Islet of Langerhans (tissue), 1 donor: ENCODE data around the gene PHF13.

Experiments used
- FAIRE-seq: peaks from one replicate; lab custom pipeline; 2011; peaks lifted over from hg19 to GRCh38; lab: Jason Lieb, UNC

PHF13 gene

DNA sequence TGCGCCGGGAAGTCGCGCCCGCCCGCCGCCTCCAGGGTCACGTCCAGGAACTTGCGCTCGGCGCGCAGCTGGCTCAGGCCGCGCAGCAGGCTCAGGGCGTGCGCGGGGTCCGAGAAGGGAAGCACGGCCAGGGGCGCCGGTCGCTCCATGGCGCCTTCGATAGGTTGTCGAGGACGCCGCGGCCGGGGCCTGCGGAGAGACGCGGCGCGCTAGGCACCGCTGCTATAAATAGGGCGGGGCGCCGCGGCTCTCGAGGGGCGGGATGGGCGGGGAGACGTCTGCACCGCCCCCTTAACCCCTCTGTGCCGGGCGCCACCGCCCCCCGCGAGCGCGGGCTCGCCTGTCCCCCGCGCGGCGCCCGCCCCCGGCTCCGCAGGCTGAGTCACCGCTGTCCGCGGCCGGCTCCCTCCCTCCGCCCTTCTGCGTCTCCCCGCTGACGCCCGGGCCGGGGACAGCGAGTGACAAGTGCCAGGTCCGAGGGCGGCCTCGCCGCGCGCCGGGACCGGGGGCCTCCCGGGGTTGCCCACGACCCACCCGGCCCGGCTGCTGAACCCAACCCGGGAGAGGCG lies 10.8 kb upstream of the PHF13 start, which contains the start of gene KLHL21:
Gene KLHL21, minus strand, starts transcription at position 201 of the 569 bp plus-strand sequence. Its CDS starts 52 bp downstream, at position 149.
- FAIRE-seq: no peak

GRCh38 chr1:6603238-6603914 lies 10.2 kb upstream of the PHF13 start:
- no peak for FAIRE-seq

DNA sequence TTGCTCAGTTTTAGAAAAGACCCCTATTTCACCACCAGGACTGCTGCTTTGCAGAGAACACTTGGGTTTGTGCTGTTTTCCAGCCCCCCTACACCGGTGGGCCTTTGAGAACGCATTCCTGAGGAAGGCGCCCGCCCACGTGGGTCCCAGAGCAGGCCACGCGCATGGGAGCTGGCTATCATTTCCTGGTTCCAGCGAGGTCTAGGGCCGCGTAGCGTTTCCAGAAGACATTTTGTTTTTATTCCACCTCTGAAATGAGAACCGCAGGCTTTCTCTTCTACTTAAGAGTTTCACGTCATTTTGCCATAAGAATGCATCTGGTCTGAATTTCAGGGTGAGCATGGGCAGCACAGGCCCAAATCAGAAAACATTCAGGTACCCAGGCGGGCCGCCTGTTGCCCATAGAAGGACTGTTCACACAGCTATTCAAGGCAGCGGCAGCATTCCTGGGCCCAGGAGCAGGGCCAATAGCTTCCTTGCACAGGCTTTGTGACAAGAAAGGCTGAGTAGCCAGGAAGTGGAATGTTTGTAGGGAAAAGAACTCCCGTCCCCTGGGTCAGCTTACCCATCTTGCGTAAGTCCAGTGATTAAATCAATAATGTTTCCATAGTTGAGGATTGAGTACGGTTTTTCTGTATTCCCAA lies 9.5 kb upstream of the PHF13 start:
- FAIRE-seq: no peak

DNA sequence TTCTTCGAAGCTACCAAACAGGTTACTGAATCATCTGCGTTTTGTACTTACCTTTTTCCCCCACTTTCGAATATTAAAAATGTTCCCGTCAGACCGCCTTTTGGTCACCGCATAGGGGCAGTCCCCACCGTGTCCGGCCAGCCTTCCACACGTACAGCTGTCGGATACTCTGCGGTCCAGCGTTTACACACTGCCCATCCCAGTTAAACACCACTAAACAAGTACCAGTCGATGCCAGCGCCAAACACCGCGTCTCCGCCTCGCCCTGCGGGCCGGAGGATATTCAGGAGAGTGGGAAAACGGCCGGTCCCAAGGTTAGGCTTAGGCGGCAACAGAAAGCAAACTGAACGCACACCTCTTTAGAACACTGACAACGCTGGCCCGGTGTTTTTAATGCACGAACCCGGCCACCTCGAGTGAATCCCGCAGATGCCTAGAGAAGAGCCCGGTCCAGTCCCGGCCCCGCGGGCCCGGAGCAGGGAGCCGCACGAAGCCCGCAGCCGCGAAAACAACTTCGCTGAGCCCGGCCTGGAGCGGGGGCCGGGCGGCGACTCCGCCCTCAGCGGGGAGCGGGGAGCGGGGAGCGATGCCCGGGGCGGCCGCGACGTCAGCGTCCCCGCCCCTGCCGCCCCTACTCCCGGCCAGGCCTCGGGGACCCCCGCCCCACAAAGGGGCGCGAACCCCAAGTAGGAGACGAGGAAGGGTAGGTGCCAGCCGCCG lies 730 bp upstream of the PHF13 start:
- no peak for FAIRE-seq

DNA sequence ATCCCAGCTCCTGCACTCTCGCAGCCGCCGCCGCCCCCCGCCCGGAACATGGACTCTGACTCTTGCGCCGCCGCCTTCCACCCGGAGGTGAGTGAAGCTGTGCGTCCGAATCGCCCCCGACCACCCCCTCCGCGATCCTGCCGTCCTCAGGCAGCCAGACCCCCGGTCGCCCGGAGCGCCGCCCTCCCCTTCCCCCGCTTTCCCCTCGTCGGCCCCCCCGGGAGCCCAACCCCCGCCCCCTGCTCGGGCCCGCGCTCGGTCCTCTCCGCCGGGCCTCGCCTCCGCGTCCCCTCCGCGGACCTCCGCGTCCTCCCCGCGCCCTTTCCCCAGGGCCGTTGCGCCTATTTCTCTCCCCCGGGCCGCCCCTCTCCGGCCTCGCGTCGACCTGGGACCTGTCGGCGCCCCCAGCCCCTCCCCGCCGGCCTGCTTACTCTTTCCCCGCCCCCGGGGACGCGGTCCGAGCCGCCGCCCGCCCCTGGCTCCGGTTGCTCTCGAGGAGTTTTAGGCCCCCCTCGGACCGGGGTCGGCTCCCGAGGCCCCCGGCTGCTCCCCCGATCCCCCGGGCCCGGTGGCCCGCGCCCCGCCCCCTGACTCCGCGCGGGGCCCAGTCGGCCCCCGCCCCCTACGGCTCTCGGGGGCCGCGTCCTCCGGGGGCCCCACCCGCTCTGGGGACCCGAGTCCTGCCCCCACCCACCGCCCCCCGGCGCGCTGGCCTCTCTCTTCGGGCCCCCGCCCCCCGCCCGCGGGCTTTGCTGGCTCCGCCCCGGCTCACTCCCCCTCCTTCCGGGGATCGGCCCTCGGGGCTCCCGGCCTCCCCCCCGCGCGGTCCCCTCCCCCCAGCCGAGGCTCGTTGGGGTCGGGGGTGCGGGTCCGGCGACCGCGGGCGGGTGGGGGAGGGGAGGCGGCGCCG lies 743 bp downstream of the PHF13 start:
- FAIRE-seq: no peak

GRCh38 chr1:6614929-6615785 lies 1.6 kb downstream of the PHF13 start:
- FAIRE-seq: no peak

DNA sequence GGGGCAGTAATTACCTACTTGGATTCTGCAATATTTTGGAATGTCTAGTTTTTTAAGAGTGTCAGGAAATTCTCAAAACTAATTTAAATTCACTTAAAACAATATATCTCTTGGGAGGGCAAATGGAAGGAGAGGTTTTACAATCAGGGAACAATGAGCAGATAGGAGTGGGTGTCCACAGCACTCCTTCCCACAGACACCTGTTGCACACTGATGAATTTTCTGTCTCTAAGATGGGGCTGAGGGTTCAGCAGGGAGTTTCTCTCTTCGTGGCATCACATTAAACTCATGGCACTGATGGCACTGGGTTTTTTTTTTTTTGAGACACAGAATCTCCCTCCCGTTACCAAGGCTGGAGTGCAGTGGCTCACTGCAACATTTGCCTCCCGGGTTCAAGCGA lies 5.5 kb downstream of the PHF13 start:
- FAIRE-seq: no peak

GRCh38 chr1:6621429-6622391 lies 8.2 kb downstream of the PHF13 start:
- no peak for FAIRE-seq

DNA sequence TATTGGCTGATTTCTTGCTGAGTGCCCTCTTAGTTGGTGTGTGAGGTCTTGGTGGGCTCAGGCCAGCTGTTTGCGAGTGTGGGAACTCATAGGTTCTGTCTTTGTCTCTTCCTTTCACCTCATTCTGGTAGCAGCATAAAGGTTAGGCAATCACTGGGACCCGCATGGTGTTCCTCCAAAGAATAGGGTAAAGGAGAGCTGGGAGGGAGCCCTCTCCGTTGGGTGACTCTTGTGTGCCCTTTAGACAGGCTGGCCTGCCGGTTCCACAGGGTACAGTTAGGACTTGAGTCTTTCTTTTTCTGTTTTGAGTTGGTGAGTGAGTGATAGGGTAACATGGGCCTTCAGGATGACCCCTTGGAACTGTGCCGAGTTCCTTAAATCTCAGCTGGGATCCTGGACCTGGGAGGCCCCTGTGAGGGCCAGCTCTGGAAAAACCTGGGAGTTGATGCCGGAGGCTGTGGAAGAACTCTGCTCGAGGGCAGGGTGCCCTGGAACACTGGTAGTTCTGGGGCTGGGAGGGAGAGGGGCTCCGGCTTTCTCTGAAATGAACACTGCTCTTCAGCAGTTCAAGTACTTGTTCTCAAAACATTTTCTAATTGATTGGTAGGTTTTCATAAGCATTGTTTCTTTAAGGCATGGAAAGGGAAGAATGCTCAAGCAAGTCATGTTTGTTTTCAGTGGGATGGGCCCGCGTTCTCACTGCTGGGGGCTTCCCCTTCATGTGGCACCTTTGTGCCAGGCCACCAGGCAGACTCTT lies 9.0 kb downstream of the PHF13 start:
- FAIRE-seq: no peak

DNA sequence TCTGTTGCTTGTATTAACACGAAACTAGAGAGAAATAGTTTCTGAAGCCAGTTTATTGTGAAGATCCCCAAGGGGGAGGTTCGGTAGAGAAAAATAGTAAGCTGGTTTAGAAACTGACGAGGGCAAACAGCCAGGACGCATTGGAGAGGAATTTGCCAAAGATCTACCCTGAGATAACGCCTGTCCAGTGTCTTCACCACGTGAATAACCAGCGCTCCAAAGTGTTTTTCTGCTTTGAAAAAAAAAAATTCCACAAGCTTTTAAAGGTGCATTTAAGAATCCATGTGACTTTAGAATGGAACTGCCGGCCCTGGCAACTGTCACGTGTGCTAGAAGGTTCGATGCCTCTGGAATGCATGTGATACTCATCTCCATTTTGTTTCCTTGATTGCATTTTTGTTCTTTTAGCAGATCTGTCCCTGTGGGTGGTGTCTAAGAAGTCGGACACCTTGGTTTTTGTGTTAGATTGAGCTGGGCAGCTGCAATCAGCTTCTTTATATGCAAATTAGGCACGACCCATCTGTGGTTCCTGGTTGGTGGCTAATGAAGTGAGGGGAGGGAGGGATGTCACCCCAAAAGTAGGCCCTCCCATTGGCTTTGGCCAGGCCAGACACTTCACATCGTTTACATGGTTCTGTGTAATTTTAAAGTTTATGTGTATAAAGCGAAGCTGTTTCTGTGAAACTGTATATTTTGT lies 9.9 kb downstream of the PHF13 start:
- FAIRE-seq: no peak

- no peak for FAIRE-seq
Measured at GRCh38 chr1:6624710-6625583, 11.4 kb downstream of the PHF13 start, which contains the start of gene THAP3. THAP3 (plus strand) TSS chr1:6624868; CDS start chr1:6625219, 351 bp downstream.

GRCh38 chr1:6625584-6626149 lies 12.1 kb downstream of the PHF13 start:
- FAIRE-seq: no peak

GRCh38 chr1:6627031-6627430 lies 13.5 kb downstream of the PHF13 start:
- no peak for FAIRE-seq

DNA sequence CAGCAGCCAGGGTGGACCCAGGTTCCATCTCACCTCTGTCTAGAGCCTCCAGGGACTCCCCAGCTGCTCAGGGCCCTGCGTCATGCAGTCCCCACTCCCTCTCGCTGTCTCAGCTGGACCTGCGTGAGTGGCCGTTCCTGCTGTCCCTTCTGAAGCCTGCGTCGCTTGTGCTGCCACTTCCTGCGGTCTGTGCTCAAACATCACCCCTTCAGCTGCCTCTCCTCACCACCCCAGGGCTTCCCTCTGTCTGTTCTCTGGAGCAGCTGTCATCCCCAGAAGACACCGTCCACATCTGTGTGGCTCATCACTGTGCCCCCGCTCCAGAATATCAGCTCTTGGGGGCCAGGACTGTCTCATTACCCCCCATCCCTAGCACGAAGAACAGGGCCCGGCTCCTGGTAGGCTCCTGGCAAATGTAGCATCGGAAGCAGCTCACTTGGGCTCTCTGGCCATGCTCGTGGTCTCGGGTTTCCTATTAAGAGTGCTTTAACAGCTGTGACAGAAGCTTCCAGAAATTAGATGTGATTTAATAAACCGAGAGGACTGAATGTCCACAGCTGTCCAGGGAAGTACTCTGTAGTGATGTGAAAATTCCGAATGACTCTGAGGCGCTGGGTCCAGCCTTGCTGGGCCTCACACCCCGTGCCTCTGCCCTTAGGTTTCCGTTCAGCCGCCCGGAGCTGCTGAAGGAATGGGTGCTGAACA lies 14.5 kb downstream of the PHF13 start:
- no peak for FAIRE-seq

GRCh38 chr1:6628971-6629479 lies 15.5 kb downstream of the PHF13 start:
- no peak for FAIRE-seq

- no peak for FAIRE-seq
Measured at GRCh38 chr1:6630027-6630426, 16.5 kb downstream of the PHF13 start.
